ENCODE measurements around the gene CYP8B1.
A peak's percentile ranks its signal among the peaks of the same experiment; 100 is the strongest.

The CYP8B1 gene, protein sequence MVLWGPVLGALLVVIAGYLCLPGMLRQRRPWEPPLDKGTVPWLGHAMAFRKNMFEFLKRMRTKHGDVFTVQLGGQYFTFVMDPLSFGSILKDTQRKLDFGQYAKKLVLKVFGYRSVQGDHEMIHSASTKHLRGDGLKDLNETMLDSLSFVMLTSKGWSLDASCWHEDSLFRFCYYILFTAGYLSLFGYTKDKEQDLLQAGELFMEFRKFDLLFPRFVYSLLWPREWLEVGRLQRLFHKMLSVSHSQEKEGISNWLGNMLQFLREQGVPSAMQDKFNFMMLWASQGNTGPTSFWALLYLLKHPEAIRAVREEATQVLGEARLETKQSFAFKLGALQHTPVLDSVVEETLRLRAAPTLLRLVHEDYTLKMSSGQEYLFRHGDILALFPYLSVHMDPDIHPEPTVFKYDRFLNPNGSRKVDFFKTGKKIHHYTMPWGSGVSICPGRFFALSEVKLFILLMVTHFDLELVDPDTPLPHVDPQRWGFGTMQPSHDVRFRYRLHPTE

DNA sequence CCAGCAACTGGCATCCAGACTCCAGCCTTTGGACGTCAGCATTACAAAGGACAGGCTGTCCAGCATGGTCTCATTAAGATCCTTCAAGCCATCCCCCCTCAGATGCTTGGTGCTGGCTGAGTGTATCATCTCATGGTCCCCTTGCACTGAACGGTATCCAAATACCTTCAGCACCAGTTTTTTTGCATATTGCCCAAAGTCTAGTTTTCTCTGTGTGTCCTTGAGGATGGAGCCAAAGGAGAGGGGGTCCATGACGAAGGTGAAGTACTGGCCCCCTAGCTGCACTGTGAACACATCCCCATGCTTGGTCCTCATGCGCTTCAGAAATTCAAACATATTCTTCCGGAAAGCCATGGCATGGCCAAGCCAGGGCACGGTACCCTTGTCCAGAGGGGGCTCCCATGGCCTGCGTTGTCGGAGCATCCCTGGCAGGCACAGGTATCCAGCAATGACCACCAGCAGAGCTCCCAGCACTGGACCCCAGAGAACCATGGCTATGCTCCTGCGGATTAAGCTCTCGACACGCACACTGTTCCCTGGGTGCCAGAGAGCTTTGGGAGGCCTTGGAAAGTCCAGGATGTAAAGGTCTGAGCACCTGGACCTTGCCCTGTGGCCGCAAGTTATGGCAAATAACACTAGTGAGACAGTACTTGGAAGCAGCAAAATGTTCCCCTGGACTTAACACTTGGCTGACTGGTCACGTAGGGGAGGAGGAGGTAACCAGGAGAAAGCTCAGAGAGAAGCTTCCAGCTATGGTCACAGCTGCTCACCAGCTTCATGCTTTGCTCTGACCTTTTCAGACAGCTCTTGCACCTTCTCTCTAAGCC, at the start of gene CYP8B1:
Gene CYP8B1, minus strand, starts transcription at position 555 of the 827 bp plus-strand sequence. Its CDS starts 63 bp downstream, at position 492.
- TF ChIP-seq GATA1 (IDR thresholded peaks at IDR 0.05; ENCODE audit: low read depth, low read length) (no peak), POLR2A (IDR thresholded peaks at IDR 0.05; ENCODE audit: low read length) (no peak)
- no peak for DNase-seq

DNA sequence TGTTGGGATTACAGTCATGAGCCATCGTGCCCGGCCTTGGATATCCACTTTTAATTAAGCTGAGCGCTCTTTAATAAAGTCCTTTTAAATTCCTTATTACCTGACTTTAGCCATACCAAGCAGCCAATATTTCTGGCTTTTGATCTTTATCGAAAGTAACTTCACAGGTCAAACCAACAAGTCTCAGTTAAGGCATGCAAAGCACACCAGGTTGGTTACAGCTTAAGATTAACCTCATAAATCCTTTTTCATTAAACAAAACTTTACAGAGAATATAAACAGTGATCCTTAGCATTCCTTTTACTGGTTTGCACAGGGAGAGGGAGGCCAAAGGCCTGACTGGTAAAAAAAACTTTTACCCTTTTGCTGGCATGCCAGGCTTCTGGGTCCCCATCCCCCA, 47.9 kb upstream of the CYP8B1 start:
- DNase-seq, result no peak
- TF ChIP-seq POLR2A (IDR thresholded peaks at IDR 0.05; ENCODE audit: low read length) (no peak), GATA1 (IDR thresholded peaks at IDR 0.05; ENCODE audit: low read depth, low read length) (no peak)

DNA sequence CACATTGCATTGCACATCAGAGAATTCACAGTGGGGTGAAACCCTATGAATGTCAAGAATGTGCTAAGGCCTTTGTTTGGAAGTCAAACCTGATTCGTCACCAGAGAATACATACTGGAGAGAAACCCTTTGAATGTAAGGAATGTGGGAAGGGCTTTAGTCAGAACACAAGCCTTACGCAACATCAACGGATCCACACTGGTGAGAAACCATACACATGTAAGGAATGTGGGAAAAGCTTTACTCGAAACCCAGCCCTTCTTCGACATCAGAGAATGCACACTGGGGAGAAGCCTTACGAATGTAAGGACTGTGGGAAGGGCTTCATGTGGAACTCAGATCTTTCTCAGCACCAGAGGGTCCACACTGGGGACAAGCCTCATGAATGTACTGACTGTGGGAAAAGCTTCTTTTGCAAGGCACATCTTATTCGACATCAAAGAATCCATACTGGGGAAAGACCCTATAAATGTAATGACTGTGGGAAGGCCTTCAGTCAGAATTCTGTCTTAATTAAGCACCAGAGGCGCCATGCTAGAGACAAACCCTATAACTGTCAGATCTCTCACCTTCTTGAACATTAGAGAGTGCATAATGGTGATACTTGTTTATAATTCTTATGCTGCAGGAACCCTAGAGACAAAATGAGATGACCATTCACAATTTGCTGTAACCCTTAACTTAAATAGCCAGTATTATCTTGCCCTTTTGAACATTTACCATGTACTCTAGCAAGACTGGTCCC, 39.3 kb upstream of the CYP8B1 start:
- TF ChIP-seq GATA1 (IDR thresholded peaks at IDR 0.05; ENCODE audit: low read depth, low read length) (no peak), POLR2A (IDR thresholded peaks at IDR 0.05; ENCODE audit: low read length) (no peak)
- no peak for DNase-seq

DNA sequence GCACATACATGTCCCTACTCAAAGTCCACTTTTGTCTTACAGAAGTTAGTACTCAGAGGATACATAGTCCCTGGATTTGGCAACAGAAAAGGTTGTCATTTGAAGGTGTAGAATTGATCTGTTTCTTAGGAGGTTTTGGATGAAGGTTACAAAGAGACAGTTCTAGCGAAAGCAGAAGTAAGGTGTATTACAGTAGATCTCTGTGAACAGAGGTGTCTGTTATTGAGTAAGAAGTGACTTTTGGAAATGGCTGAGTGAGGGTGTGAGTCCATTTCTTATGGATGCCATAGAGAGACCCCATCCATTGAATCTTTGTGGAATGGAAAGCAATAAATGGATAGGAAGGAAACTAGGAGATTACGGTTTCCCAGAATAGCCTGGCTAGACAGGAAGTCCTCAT, 35.9 kb upstream of the CYP8B1 start:
- DNase-seq, result no peak
- TF ChIP-seq GATA1 (IDR thresholded peaks at IDR 0.05; ENCODE audit: low read depth, low read length), result no peak
- TF ChIP-seq POLR2A (IDR thresholded peaks at IDR 0.05; ENCODE audit: low read length), result no peak

DNA sequence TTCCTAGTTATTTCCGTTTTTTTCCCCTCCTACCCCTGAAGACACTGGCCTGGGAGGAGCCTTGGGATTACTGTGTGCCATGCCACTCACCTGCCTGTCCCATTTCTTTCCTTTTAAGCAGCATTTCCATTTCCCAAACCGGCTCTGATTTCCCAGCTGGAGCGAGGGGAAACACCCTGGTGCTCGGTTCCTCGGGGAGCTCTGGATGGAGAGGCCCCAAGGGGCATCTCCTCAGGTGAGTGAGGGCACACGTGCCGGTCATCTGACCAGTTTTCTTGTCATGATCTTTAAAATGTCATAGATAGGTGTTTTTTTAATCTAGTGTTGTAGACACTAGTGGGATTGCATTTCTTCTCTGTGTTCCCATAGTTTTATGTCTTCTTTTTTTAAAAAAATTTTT, 33.0 kb upstream of the CYP8B1 start:
- TF ChIP-seq GATA1 (IDR thresholded peaks at IDR 0.05; ENCODE audit: low read depth, low read length) (no peak), POLR2A (IDR thresholded peaks at IDR 0.05; ENCODE audit: low read length) (no peak)
- DNase-seq, result no peak

DNA sequence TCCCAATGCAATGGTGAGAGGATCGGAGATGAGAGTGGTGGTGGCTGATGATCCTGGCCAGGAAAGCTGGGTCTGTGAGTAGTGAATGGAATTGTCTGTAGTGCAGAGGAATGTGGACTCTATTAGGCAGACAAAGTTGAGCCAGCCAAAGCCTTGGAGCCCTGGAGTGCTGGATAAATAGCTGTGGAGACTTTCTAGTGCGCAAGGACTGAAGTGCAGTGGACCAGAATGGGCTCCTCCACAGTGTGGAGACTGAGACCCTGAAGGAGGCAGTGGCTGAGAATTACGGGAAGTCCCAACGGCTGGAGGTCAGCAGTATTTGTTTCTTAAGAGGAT, 31.1 kb upstream of the CYP8B1 start:
- no peak for DNase-seq
- TF ChIP-seq GATA1 (IDR thresholded peaks at IDR 0.05; ENCODE audit: low read depth, low read length) (no peak), POLR2A (IDR thresholded peaks at IDR 0.05; ENCODE audit: low read length) (no peak)

DNA sequence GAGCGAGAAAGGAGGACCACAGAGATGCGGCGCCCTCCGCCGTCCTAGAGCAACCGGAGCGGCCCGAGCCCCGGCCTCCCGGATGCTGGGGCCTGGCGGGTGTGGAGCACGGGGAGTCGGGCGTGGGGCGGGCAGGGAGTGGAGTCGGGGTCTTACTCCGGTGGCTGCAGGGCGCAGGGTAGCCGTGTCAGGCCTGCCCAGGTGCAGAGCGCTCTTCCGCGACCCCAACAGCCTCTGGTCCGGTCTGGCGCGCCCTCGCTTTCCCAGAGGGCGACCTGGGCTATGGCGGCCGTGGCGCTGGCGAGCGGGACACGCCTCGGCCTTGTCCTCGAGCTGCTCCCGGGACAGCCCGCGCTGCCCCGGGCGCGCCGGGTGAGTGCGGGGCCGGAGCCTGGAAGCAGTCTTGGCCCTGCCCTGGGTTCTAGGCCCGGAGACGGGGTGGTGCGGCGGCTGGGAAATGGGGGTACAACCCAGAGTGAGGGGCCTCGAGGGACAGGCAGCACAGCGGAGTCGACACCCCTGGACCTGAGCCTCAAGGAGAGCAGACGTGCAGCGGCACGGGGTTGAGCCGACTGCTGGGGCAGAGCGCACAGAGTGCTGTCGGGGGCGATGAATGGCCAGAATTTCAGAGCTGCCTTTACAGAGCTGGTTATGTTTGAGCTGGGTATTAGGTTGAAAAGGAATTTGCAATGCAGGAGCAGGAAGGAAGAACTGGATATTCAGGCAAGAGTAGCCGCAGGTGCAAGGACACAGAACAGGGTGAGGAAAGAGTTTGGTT, 30.6 kb upstream of the CYP8B1 start, which contains the start of gene ZNF662:
Gene ZNF662, plus strand, starts transcription at position 73 of the 778 bp plus-strand sequence. CDS start 1,973 bp downstream, outside the sequence.
- DNase-seq, result peak in 1 of 2 experiments; percentile 24
- TF ChIP-seq GATA1 (IDR thresholded peaks at IDR 0.05; ENCODE audit: low read depth, low read length), result no peak
- no peak for TF ChIP-seq POLR2A (IDR thresholded peaks at IDR 0.05; ENCODE audit: low read length)

DNA sequence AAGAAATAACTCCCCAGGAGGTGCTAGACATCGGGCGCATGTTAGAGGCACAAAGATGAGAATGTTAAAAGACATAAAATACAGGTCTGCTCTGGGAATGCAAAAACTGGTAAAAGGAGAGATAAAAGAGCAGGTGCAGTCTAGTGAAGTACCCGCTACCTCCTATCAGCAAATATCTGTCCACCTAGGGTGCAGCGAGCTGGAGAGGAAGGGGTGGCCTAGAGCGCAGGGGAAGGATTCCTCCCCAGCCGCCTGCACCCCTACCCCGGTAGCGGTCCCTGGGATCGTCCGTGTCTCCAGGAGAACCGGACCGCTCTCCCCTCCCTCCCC, 30.0 kb upstream of the CYP8B1 start:
- no peak for DNase-seq
- TF ChIP-seq POLR2A (IDR thresholded peaks at IDR 0.05; ENCODE audit: low read length), result no peak
- no peak for TF ChIP-seq GATA1 (IDR thresholded peaks at IDR 0.05; ENCODE audit: low read depth, low read length)

DNA sequence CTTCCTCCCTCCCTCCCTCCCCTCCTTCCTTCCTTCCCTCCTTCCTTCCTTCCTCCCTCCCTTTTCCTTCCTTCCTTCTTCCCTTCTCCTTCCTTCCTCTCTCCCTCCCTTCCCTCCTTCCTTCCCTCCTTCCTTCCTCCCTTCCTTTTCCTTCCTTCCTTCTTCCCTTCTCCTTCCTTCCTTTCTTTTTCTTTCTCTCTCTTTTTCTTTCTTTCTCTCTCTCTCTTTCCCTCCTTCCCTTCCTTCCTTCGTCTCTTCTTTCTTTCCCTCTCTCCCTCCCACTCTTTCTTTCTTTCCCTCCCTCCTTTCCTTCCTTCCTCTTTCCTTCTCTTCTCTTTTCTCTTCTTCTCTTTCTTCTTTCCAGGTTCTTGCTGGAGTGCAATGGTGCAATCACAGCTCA, 28.4 kb upstream of the CYP8B1 start:
- TF ChIP-seq POLR2A (IDR thresholded peaks at IDR 0.05; ENCODE audit: low read length), result no peak
- no peak for TF ChIP-seq GATA1 (IDR thresholded peaks at IDR 0.05; ENCODE audit: low read depth, low read length)

DNA sequence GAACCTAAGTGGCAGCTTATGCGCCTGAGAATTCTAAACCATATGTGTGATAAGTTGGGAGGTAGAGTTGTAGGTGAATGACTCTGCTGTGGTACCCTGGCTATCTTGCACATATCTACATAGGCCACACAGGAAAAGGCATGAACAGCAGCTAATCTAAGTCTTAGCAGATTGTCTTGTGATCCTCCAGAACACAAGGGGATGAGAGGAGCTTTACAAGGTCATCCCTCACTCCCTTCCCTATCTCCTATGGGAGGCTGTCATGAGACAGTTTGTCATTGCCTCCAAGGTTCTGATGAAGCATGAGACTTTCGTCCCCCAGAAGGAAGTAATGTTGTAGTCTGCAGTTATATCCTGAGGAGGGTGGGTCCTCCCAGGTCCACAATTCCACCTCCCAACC, 26.6 kb upstream of the CYP8B1 start:
- peak in 1 of 2 experiments; percentile 58 for DNase-seq
- TF ChIP-seq POLR2A (IDR thresholded peaks at IDR 0.05; ENCODE audit: low read length), result no peak
- no peak for TF ChIP-seq GATA1 (IDR thresholded peaks at IDR 0.05; ENCODE audit: low read depth, low read length)

More for the DNA sequence above, 28.4 kb upstream of the CYP8B1 start:
- no peak for DNase-seq

DNA sequence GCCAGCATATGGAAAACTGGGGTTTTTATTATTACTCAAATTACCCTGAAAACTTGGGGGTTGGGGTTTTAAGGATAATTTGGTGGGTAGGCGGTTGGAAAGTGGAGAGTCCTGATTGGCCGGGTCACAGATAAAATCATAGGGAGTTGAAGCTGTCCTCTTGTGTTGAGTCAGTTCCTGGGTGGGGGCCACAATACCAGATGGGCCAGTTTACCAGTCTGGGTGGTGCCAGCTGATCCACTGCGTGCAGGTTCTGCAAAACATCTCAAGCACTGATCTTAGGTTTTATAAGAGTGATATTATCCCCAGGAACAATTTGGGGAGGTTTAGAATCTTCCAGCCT, 25.4 kb upstream of the CYP8B1 start:
- no peak for DNase-seq

DNA sequence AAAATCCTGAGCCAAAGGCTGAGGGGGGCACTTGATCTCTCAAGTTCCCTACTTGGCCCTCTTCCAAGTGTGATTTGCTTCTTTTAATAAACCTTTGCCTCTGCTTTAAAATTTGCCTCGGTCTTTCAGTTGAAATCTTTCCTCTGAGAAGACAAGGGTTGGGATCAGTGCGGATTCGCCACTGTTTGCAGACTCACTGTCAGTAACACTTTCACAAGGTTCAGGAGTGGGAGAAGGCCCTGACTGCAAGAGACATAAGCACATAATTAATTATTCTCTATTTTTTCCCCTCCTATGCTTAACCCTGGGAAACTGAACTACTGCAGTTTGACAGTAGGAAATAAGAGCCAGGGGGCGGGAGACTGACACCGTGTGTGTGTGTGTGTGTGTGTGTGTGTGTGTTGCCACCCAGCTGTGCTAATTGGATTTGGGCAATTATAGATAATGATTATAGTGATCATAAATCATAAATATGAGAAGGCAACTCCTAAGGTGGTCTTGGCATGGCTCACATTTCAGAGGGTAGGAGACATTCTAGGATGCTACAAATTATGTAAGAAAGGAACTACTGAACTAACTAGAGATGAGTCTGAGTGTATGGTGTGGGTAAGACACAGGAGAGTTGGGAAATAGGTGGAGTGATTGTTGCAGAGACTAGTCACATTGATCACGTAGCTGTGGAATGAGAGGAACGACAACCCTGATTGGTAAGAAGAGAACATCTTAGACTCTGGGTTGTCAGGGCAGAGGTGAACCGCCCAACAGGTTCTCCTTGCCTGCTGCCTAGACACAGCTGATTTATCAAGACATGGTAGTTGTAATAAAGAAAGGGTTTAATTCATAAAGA, 24.8 kb upstream of the CYP8B1 start:
- TF ChIP-seq POLR2A (IDR thresholded peaks at IDR 0.05; ENCODE audit: low read length) (no peak), GATA1 (IDR thresholded peaks at IDR 0.05; ENCODE audit: low read depth, low read length) (no peak)
- DNase-seq, result no peak

More for the DNA sequence above, 25.4 kb upstream of the CYP8B1 start:
- TF ChIP-seq GATA1 (IDR thresholded peaks at IDR 0.05; ENCODE audit: low read depth, low read length) (no peak), POLR2A (IDR thresholded peaks at IDR 0.05; ENCODE audit: low read length) (no peak)
